ENCODE measurements around the gene SF3A2.
"Not testable (repeated sequence)": the region's sequence is repeated elsewhere in the genome, so short reads cannot be mapped to it uniquely, and the experiment has no call there.

SF3A2 gene

GRCh38 chr19:2280633-2281264 is 44.1 kb downstream of the SF3A2 start:
- no peak overlapping the region for H3K27ac ChIP-seq
- no peak for TF ChIP-seq ZFX (IDR thresholded peaks at IDR 0.05; ENCODE audit: borderline replicate concordance)
- TF ChIP-seq, protein P1, sequence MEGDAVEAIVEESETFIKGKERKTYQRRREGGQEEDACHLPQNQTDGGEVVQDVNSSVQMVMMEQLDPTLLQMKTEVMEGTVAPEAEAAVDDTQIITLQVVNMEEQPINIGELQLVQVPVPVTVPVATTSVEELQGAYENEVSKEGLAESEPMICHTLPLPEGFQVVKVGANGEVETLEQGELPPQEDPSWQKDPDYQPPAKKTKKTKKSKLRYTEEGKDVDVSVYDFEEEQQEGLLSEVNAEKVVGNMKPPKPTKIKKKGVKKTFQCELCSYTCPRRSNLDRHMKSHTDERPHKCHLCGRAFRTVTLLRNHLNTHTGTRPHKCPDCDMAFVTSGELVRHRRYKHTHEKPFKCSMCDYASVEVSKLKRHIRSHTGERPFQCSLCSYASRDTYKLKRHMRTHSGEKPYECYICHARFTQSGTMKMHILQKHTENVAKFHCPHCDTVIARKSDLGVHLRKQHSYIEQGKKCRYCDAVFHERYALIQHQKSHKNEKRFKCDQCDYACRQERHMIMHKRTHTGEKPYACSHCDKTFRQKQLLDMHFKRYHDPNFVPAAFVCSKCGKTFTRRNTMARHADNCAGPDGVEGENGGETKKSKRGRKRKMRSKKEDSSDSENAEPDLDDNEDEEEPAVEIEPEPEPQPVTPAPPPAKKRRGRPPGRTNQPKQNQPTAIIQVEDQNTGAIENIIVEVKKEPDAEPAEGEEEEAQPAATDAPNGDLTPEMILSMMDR (IDR thresholded peaks at IDR 0.05) = no peak

DNA sequence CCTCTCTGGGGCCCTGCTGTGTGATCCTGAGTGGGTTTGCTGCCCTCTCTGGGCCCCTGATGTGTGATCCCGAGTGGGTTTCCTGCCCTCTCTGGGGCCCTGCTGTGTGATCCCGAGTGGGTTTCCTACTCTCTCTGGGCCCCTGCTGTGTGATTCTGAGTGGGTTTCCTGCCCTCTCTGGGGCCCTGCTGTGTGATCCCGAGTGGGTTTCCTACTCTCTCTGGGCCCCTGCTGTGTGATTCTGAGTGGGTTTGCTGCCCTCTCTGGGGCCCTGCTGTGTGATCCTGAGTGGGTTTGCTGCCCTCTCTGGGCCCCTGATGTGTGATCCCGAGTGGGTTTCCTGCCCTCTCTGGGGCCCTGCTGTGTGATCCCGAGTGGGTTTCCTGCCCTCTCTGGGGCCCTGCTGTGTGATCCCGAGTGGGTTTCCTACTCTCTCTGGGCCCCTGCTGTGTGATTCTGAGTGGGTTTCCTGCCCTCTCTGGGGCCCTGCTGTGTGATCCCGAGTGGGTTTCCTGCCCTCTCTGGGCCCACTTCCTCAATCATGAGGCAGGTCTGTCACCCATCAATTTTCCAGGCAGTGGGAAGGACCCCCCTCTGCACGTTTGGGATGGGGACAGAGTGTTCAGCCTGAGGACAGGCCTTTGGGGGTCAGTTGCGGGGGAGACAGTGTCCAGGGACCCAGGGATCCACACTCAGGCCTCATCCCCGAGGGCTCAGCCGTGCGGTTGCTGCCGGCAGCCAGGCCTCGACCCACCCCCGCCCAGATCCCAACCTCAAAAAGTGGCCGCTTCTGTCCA is 44.8 kb downstream of the SF3A2 start:
- H3K27ac ChIP-seq = not testable (repeated sequence)

GRCh38 chr19:2282062-2282861 is 45.6 kb downstream of the SF3A2 start, which contains the start of gene PEAK3:
Gene PEAK3 (minus strand): TSS chr19:2282175. CDS start chr19:2280931, 1,244 bp downstream.
- TF ChIP-seq ZFX (IDR thresholded peaks at IDR 0.05; ENCODE audit: borderline replicate concordance) = no peak
- TF ChIP-seq, protein P1 (IDR thresholded peaks at IDR 0.05) = no peak
- no peak within 1 kb of the TSS for H3K27ac ChIP-seq

GRCh38 chr19:2282862-2283237 is 46.2 kb downstream of the SF3A2 start:
- TF ChIP-seq, protein P1 (IDR thresholded peaks at IDR 0.05) = no peak
- no peak for TF ChIP-seq ZFX (IDR thresholded peaks at IDR 0.05; ENCODE audit: borderline replicate concordance)
- no peak overlapping the region for H3K27ac ChIP-seq

DNA sequence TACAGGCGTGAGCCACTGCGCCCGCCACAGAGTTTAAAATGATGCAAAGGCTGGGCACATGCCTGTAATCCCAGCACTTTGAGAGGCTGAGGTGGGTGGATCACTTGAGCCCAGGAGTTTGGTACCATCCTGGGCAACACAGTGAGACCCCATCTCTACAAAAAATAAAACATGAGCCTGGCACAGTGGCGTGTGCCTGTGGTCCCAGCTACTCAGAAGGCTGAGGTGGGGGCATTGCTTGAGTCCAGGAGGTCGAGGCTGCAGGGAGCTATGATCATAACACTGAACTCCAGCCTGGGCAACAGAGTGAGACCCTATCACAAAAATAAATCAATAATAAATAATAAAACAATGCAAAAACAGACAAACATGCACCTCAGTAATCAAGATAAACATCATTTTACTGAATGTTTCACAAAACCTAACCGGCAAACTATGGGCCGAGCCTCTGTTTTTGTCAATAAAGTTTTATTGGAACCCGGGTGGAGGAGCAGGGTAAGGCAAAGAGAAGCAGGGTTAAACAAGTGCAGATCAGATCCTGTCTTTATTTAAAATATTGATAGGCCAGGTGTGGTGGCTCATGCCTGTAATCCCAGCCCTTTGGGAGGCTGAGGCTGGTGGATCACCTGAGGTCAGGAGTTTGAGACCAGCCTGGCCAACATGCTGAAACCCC is 47.3 kb downstream of the SF3A2 start:
- H3K27ac ChIP-seq = no peak overlapping the region
- no peak for TF ChIP-seq ZFX (IDR thresholded peaks at IDR 0.05; ENCODE audit: borderline replicate concordance)
- TF ChIP-seq, protein P1 (IDR thresholded peaks at IDR 0.05) = no peak

DNA sequence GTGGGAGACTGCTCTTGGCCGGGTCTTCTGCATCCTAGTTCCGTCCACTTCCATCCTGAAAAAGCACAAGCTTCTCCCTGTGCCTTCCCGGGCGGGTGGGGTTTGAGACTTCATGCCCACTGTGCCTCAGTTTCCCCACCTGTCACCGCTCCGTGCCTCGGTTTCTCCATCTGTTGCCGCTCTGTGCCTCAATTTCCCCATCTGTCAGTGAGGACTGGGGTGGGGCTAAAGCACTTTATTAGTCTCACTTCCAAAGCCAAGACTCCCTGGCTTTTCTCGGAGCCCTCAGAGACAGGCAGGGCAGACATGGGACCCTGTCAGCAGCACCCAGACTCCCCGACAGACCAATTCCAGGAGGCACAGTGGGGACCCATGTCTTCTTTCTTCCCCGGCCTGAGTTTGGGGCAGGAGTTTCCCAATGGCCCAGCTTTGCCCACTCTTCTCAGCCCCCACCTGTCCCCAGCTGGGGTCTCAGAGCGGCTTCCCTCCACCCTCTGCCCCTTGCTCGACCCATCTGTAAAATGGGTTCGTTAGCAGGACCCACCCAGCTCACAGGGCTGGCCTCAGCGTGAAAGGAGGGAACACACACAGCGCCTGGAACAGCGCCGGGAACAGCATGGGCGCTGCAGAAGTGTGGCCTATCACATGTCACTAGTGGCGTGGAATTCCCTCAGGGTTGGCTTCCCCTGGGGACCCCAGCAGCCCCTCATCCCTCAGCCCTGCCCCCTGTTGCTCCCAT is 49.9 kb downstream of the SF3A2 start:
- TF ChIP-seq, protein P1 (IDR thresholded peaks at IDR 0.05) = no peak
- TF ChIP-seq ZFX (IDR thresholded peaks at IDR 0.05; ENCODE audit: borderline replicate concordance) = no peak
- H3K27ac ChIP-seq = no peak overlapping the region
